ENCODE measurements around the gene SLC2A1. TPM values are rescaled to one million over a fixed set of nuclear protein-coding genes. Genes with fewer than 3 reads are reported as not detected.
A peak's percentile ranks its signal among the peaks of the same experiment; 100 is the strongest.

The SLC2A1 gene
- total RNA-seq, 1 donor from 2014 or later: 54.9 TPM

- peak overlapping the region; percentile 52 for H3K27ac ChIP-seq (replicated peaks)
- TF ChIP-seq CTCF (IDR thresholded peaks at IDR 0.05; ENCODE audit: borderline replicate concordance): no peak
- no peaks in the 10 kb centered on the region for H3K27me3 ChIP-seq (ENCODE audit: low read depth)
- H3K9me3 ChIP-seq (replicated peaks): no peaks in the 10 kb centered on the region
- intact Hi-C loops (cut with micrococcal nuclease): no loop called here
- peaks cover 26% of the 10 kb centered on the region for H3K4me1 ChIP-seq
- H3K4me3 ChIP-seq: no peak overlapping the region
- DNase-seq: no peak
- H3K36me3 ChIP-seq: peaks cover 40% of the 10 kb centered on the region
These were observed 28.2 kb downstream of the SLC2A1 start for GRCh38 chr1:42930178-42931107.

GRCh38 chr1:42929434-42930177 lies 29.1 kb downstream of the SLC2A1 start:
- TF ChIP-seq CTCF (IDR thresholded peaks at IDR 0.05; ENCODE audit: borderline replicate concordance): no peak
- H3K27ac ChIP-seq (replicated peaks): no peak overlapping the region
- peaks cover 40% of the 10 kb centered on the region for H3K36me3 ChIP-seq
- DNase-seq: no peak
- H3K4me3 ChIP-seq: no peak overlapping the region
- H3K4me1 ChIP-seq: peaks cover 26% of the 10 kb centered on the region
- no peaks in the 10 kb centered on the region for H3K27me3 ChIP-seq (ENCODE audit: low read depth)
- no peaks in the 10 kb centered on the region for H3K9me3 ChIP-seq (replicated peaks)
- intact Hi-C loops (cut with micrococcal nuclease): no loop called here

GRCh38 chr1:42928859-42929258 lies 29.8 kb downstream of the SLC2A1 start:
- H3K4me1 ChIP-seq: peaks cover 32% of the 10 kb centered on the region
- H3K27ac ChIP-seq (replicated peaks): no peak overlapping the region
- no peak overlapping the region for H3K4me3 ChIP-seq
- intact Hi-C loops (cut with micrococcal nuclease): no loop called here
- no peaks in the 10 kb centered on the region for H3K9me3 ChIP-seq (replicated peaks)
- H3K36me3 ChIP-seq: peaks cover 40% of the 10 kb centered on the region
- DNase-seq: no peak
- TF ChIP-seq CTCF (IDR thresholded peaks at IDR 0.05; ENCODE audit: borderline replicate concordance): no peak
- H3K27me3 ChIP-seq (ENCODE audit: low read depth): no peaks in the 10 kb centered on the region

- no peaks in the 10 kb centered on the region for H3K27me3 ChIP-seq (ENCODE audit: low read depth)
- no peaks in the 10 kb centered on the region for H3K9me3 ChIP-seq (replicated peaks)
- intact Hi-C loops (cut with micrococcal nuclease): no loop called here
- peaks cover 34% of the 10 kb centered on the region for H3K4me1 ChIP-seq
- H3K27ac ChIP-seq (replicated peaks): no peak overlapping the region
- DNase-seq: no peak
- no peak overlapping the region for H3K4me3 ChIP-seq
- no peak for TF ChIP-seq CTCF (IDR thresholded peaks at IDR 0.05; ENCODE audit: borderline replicate concordance)
- peaks cover 40% of the 10 kb centered on the region for H3K36me3 ChIP-seq
These were observed 30.7 kb downstream of the SLC2A1 start for GRCh38 chr1:42927920-42928505.

GRCh38 chr1:42927274-42927841 lies 31.3 kb downstream of the SLC2A1 start:
- H3K9me3 ChIP-seq (replicated peaks): no peaks in the 10 kb centered on the region
- no peak for TF ChIP-seq CTCF (IDR thresholded peaks at IDR 0.05; ENCODE audit: borderline replicate concordance)
- H3K27ac ChIP-seq (replicated peaks): no peak overlapping the region
- H3K27me3 ChIP-seq (ENCODE audit: low read depth): no peaks in the 10 kb centered on the region
- H3K36me3 ChIP-seq: peaks cover 40% of the 10 kb centered on the region
- intact Hi-C loops (cut with micrococcal nuclease): no loop called here
- peaks cover 29% of the 10 kb centered on the region for H3K4me1 ChIP-seq
- no peak overlapping the region for H3K4me3 ChIP-seq
- DNase-seq: no peak

Data from left ventricle myocardium inferior (tissue), 1 donor.